ENCODE results near the gene CASZ1. TPM values are rescaled to one million over a fixed set of nuclear protein-coding genes. Genes with fewer than 3 reads are reported as not detected.

The CASZ1 gene
- total and polyA plus RNA-seq, 2 experiments from 2014 or later, result 6.2 to 6.7 TPM

DNA sequence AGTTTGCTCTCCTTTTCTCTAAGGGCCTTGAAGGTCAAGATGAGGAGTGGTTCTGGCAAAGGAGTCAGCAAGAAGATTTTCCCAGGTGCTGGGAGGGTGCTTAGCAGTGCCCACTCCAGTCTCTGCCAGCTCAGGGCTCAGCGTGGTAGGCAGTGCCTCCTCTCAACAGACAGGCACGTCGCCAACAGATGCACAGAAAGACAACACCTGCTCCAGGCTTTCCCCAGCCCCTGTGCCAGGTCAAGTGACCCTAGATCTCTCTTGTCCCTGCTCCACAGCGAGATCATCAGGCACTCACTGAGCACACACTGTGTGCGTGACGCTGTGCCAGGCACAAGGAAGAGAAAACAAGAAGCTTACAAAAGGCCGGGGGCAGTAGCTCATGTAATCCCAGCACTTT lies 86.0 kb downstream of the CASZ1 start (continued):
- TF ChIP-seq, protein P1, sequence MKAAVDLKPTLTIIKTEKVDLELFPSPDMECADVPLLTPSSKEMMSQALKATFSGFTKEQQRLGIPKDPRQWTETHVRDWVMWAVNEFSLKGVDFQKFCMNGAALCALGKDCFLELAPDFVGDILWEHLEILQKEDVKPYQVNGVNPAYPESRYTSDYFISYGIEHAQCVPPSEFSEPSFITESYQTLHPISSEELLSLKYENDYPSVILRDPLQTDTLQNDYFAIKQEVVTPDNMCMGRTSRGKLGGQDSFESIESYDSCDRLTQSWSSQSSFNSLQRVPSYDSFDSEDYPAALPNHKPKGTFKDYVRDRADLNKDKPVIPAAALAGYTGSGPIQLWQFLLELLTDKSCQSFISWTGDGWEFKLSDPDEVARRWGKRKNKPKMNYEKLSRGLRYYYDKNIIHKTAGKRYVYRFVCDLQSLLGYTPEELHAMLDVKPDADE (IDR thresholded peaks at IDR 0.05), result no peak
- TF ChIP-seq, protein P2, sequence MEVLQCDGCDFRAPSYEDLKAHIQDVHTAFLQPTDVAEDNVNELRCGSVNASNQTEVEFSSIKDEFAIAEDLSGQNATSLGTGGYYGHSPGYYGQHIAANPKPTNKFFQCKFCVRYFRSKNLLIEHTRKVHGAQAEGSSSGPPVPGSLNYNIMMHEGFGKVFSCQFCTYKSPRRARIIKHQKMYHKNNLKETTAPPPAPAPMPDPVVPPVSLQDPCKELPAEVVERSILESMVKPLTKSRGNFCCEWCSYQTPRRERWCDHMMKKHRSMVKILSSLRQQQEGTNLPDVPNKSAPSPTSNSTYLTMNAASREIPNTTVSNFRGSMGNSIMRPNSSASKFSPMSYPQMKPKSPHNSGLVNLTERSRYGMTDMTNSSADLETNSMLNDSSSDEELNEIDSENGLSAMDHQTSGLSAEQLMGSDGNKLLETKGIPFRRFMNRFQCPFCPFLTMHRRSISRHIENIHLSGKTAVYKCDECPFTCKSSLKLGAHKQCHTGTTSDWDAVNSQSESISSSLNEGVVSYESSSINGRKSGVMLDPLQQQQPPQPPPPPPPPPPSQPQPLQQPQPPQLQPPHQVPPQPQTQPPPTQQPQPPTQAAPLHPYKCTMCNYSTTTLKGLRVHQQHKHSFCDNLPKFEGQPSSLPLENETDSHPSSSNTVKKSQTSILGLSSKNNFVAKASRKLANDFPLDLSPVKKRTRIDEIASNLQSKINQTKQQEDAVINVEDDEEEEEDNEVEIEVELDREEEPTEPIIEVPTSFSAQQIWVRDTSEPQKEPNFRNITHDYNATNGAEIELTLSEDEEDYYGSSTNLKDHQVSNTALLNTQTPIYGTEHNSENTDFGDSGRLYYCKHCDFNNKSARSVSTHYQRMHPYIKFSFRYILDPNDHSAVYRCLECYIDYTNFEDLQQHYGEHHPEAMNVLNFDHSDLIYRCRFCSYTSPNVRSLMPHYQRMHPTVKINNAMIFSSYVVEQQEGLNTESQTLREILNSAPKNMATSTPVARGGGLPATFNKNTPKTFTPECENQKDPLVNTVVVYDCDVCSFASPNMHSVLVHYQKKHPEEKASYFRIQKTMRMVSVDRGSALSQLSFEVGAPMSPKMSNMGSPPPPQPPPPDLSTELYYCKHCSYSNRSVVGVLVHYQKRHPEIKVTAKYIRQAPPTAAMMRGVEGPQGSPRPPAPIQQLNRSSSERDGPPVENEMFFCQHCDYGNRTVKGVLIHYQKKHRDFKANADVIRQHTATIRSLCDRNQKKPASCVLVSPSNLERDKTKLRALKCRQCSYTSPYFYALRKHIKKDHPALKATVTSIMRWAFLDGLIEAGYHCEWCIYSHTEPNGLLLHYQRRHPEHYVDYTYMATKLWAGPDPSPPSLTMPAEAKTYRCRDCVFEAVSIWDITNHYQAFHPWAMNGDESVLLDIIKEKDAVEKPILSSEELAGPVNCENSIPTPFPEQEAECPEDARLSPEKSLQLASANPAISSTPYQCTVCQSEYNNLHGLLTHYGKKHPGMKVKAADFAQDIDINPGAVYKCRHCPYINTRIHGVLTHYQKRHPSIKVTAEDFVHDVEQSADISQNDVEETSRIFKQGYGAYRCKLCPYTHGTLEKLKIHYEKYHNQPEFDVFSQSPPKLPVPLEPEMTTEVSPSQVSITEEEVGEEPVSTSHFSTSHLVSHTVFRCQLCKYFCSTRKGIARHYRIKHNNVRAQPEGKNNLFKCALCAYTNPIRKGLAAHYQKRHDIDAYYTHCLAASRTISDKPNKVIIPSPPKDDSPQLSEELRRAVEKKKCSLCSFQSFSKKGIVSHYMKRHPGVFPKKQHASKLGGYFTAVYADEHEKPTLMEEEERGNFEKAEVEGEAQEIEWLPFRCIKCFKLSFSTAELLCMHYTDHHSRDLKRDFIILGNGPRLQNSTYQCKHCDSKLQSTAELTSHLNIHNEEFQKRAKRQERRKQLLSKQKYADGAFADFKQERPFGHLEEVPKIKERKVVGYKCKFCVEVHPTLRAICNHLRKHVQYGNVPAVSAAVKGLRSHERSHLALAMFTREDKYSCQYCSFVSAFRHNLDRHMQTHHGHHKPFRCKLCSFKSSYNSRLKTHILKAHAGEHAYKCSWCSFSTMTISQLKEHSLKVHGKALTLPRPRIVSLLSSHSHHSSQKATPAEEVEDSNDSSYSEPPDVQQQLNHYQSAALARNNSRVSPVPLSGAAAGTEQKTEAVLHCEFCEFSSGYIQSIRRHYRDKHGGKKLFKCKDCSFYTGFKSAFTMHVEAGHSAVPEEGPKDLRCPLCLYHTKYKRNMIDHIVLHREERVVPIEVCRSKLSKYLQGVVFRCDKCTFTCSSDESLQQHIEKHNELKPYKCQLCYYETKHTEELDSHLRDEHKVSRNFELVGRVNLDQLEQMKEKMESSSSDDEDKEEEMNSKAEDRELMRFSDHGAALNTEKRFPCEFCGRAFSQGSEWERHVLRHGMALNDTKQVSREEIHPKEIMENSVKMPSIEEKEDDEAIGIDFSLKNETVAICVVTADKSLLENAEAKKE (CRISPR knock-in tag; IDR thresholded peaks at IDR 0.05), result no peak
- no peak for TF ChIP-seq EZH2 (IDR thresholded peaks at IDR 0.05; ENCODE audit: low read depth, unreplicated experiment)

DNA sequence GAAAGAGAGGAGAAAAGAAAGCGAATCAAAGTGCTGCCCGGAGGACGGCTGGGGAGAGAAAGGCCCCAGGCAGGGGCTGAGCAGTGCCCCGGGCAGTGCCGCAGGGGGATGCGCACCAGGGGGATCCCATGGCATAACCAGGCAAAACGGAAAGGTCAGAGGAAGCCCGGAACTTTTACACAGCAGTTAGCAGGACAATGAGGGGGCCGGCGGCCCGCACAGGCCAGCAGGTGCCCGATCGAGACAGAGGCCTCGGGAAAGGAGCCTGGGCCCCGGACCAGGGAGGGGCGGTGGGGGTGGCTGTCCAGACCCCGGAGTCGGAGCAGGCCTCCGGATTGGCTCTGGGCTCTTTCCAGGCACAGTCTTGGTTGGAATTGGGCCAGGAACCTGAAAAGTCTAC lies 86.8 kb downstream of the CASZ1 start:
- Mint-ChIP-seq H3K36me3 (ENCODE audit: low read depth) (no peaks in the 10 kb centered on the region), H3K9me3 (no peaks in the 10 kb centered on the region), H3K4me3 (peak overlapping the region; percentile 56), H3K27me3 (ENCODE audit: insufficient read depth, low read depth, poor library complexity) (peaks cover 21% of the 10 kb centered on the region), H3K27ac (no peak overlapping the region), H3K4me1 (peaks cover 38% of the 10 kb centered on the region)
- Histone ChIP-seq H3K27ac (ENCODE audit: low read depth) (no peak overlapping the region), H3K79me2 (replicated peaks; ENCODE audit: insufficient read depth) (no peaks in the 10 kb centered on the region), H3K9me2 (ENCODE audit: insufficient read depth) (no peaks in the 10 kb centered on the region), H3K36me3 (ENCODE audit: insufficient read depth) (no peaks in the 10 kb centered on the region), H3K4me3 (0 out of 2 replicates have a peak overlapping the region, but pooled peaks have one; percentile 28), H3K27me3 (ENCODE audit: insufficient read depth) (no peaks in the 10 kb centered on the region), H2AFZ (no peak overlapping the region), H3K4me1 (ENCODE audit: insufficient read depth) (peaks cover 22% of the 10 kb centered on the region), H3F3A (replicated peaks; ENCODE audit: low read depth) (0 out of 2 replicates have a peak, but pooled peaks cover 6% of the 10 kb centered on the region), H3K4me2 (peak overlapping the region; percentile 62; the same call in 1 of the 2 replicates), H4K20me1 (replicated peaks; ENCODE audit: insufficient read depth) (no peaks in the 10 kb centered on the region)
- peak; percentile 24 for ATAC-seq
- DNase-seq (ENCODE audit: low spot score), result no peak
- TF ChIP-seq POLR2AphosphoS5 (IDR thresholded peaks at IDR 0.05; ENCODE audit: low read depth), result no peak
- TF ChIP-seq, protein P3, sequence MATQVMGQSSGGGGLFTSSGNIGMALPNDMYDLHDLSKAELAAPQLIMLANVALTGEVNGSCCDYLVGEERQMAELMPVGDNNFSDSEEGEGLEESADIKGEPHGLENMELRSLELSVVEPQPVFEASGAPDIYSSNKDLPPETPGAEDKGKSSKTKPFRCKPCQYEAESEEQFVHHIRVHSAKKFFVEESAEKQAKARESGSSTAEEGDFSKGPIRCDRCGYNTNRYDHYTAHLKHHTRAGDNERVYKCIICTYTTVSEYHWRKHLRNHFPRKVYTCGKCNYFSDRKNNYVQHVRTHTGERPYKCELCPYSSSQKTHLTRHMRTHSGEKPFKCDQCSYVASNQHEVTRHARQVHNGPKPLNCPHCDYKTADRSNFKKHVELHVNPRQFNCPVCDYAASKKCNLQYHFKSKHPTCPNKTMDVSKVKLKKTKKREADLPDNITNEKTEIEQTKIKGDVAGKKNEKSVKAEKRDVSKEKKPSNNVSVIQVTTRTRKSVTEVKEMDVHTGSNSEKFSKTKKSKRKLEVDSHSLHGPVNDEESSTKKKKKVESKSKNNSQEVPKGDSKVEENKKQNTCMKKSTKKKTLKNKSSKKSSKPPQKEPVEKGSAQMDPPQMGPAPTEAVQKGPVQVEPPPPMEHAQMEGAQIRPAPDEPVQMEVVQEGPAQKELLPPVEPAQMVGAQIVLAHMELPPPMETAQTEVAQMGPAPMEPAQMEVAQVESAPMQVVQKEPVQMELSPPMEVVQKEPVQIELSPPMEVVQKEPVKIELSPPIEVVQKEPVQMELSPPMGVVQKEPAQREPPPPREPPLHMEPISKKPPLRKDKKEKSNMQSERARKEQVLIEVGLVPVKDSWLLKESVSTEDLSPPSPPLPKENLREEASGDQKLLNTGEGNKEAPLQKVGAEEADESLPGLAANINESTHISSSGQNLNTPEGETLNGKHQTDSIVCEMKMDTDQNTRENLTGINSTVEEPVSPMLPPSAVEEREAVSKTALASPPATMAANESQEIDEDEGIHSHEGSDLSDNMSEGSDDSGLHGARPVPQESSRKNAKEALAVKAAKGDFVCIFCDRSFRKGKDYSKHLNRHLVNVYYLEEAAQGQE (IDR thresholded peaks at IDR 0.05; ENCODE audit: unreplicated experiment), result no peak
- no peak for TF ChIP-seq ZNF114 (CRISPR knock-in tag; IDR thresholded peaks at IDR 0.05)
- TF ChIP-seq, protein P1 (IDR thresholded peaks at IDR 0.05), result no peak
- no peak for TF ChIP-seq CREB1 (CRISPR knock-in tag; IDR thresholded peaks at IDR 0.05; ENCODE audit: low read depth)
- TF ChIP-seq EZH2 (IDR thresholded peaks at IDR 0.05; ENCODE audit: low read depth, unreplicated experiment), result no peak
- no peak for TF ChIP-seq STAT1 (IDR thresholded peaks at IDR 0.05; ENCODE audit: unreplicated experiment)
- no peak for TF ChIP-seq JUNB (IDR thresholded peaks at IDR 0.05; ENCODE audit: unreplicated experiment)
- TF ChIP-seq, protein P4, sequence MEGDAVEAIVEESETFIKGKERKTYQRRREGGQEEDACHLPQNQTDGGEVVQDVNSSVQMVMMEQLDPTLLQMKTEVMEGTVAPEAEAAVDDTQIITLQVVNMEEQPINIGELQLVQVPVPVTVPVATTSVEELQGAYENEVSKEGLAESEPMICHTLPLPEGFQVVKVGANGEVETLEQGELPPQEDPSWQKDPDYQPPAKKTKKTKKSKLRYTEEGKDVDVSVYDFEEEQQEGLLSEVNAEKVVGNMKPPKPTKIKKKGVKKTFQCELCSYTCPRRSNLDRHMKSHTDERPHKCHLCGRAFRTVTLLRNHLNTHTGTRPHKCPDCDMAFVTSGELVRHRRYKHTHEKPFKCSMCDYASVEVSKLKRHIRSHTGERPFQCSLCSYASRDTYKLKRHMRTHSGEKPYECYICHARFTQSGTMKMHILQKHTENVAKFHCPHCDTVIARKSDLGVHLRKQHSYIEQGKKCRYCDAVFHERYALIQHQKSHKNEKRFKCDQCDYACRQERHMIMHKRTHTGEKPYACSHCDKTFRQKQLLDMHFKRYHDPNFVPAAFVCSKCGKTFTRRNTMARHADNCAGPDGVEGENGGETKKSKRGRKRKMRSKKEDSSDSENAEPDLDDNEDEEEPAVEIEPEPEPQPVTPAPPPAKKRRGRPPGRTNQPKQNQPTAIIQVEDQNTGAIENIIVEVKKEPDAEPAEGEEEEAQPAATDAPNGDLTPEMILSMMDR (conservative IDR thresholded peaks at IDR 0.05; ENCODE audit: low read depth in 2 of 2), result no peak
